Fibroblast of skin of right quadriceps (primary cell): ENCODE data around the gene WDFY1.

Experiments
- DNase-seq: peaks from one replicate; pipeline ENCODE4 v3.0.0-alpha.2; 2013

WDFY1 gene

GRCh38 chr2:223852281-223852795 lies 92.8 kb downstream of the WDFY1 start:
- DNase-seq = no peak

- no peak for DNase-seq
These were observed 97.7 kb downstream of the WDFY1 start for GRCh38 chr2:223847410-223847809.

- peak; percentile 74 for DNase-seq
These were observed 98.6 kb downstream of the WDFY1 start for GRCh38 chr2:223846515-223846914.

GRCh38 chr2:223841436-223842190 lies 103.5 kb downstream of the WDFY1 start:
- DNase-seq = no peak

- no peak for DNase-seq
These were observed 107.7 kb downstream of the WDFY1 start, which contains the start of gene AP1S3 for GRCh38 chr2:223837287-223838061. AP1S3 (minus strand) TSS chr2:223837582; CDS start chr2:223837450, 132 bp downstream.

GRCh38 chr2:223835701-223836532 lies 109.2 kb downstream of the WDFY1 start:
- no peak for DNase-seq

GRCh38 chr2:223834431-223834830 lies 110.7 kb downstream of the WDFY1 start:
- no peak for DNase-seq

- DNase-seq = no peak
These were observed 112.8 kb downstream of the WDFY1 start for GRCh38 chr2:223832241-223832903.

GRCh38 chr2:223829128-223829527 lies 116.0 kb downstream of the WDFY1 start:
- DNase-seq = no peak

- DNase-seq = no peak
These were observed 116.8 kb downstream of the WDFY1 start for GRCh38 chr2:223828314-223828713.

- DNase-seq = no peak
These were observed 118.1 kb downstream of the WDFY1 start for GRCh38 chr2:223826995-223827394.
